Hepatocyte (in vitro differentiated cells): Measurements from ENCODE around the gene LRRC45.

Source experiments
- EZH2 ChIP-seq: fragments of 200-600 bp; sonication (generic); IDR thresholded peaks from 2 replicates; pipeline ENCODE4 v1.6.1; 2016; ENCODE audit warnings: antibody characterized with exemption, mild to moderate bottlenecking, borderline replicate concordance
- EZH2phosphoT487 ChIP-seq: fragments of 200-600 bp; sonication (generic); IDR thresholded peaks from one replicate; pipeline ENCODE4 v1.6.1; 2018; ENCODE audit warnings: antibody characterized with exemption, mild to moderate bottlenecking, low read depth, moderate library complexity; ENCODE audit not compliant: unreplicated experiment, severe bottlenecking
- TF ChIP-seq, protein P1 (sequence below): fragments of 200-600 bp; sonication (generic); IDR thresholded peaks from 2 replicates; pipeline ENCODE4 v1.5.1; 2016; ENCODE audit warnings: antibody characterized with exemption, mild to moderate bottlenecking; ENCODE audit not compliant: poor library complexity

DNA sequence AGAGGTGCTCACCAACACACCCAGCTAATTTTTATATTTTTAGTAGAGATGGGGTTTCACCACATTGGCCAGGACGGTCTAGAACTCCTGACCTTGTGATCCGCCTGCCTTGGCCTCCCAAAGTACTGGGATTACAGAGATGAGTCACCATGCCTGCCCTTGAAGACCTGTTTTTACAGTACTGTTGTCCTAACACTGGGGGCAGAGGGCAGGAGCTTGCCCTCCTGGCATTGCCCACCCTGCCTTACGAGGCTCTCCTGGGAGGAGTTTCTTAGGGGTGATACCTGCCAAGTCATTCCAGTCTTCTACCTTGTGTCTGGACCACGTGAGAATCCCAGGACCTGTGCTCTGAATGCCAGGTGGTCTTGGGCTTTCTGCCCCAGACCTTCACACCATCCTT lies 43.0 kb upstream of the LRRC45 start:
- TF ChIP-seq EZH2 (no peak), EZH2phosphoT487 (no peak)
- TF ChIP-seq, protein P1, sequence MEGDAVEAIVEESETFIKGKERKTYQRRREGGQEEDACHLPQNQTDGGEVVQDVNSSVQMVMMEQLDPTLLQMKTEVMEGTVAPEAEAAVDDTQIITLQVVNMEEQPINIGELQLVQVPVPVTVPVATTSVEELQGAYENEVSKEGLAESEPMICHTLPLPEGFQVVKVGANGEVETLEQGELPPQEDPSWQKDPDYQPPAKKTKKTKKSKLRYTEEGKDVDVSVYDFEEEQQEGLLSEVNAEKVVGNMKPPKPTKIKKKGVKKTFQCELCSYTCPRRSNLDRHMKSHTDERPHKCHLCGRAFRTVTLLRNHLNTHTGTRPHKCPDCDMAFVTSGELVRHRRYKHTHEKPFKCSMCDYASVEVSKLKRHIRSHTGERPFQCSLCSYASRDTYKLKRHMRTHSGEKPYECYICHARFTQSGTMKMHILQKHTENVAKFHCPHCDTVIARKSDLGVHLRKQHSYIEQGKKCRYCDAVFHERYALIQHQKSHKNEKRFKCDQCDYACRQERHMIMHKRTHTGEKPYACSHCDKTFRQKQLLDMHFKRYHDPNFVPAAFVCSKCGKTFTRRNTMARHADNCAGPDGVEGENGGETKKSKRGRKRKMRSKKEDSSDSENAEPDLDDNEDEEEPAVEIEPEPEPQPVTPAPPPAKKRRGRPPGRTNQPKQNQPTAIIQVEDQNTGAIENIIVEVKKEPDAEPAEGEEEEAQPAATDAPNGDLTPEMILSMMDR, result no peak
